SK-N-SH treated with all-trans-retinoic acid at 6 μM for 48 hours (cell line): ENCODE results near the gene TMEM74B.

Experiments used
- ARNTL ChIP-seq: fragments of 450-650 bp; formaldehyde crosslinking; IDR thresholded peaks from 2 replicates; pipeline ENCODE4 v1.5.0; 2020; ENCODE audit warnings: low read depth, mild to moderate bottlenecking, moderate library complexity, borderline replicate concordance
- ISL1 ChIP-seq: fragments of 250-450 bp; sonication (Bioruptor Pico); IDR thresholded peaks from 2 replicates; pipeline ENCODE4 v2.1.2; 2022; ENCODE audit warnings: mild to moderate bottlenecking, moderate library complexity
- OSR1 ChIP-seq: fragments of 250-450 bp; sonication (Bioruptor Pico); IDR thresholded peaks from 2 replicates; pipeline ENCODE4 v1.8.0; 2022; ENCODE audit warnings: moderate library complexity, mild to moderate bottlenecking, inconsistent platforms
- PATZ1 ChIP-seq: fragments of 250-450 bp; sonication (Bioruptor Pico); IDR thresholded peaks from 2 replicates; pipeline ENCODE4 v1.8.0; 2020; ENCODE audit warnings: mild to moderate bottlenecking, moderate library complexity, borderline replicate concordance
- PPARA ChIP-seq: fragments of 250-450 bp; sonication (Bioruptor Pico); IDR thresholded peaks from 2 replicates; pipeline ENCODE4 v1.5.0; 2020; ENCODE audit warnings: mild to moderate bottlenecking, borderline replicate concordance
- RARB ChIP-seq: fragments of 250-450 bp; sonication (Bioruptor Pico); IDR thresholded peaks from 2 replicates; pipeline ENCODE4 v1.8.0; 2021; ENCODE audit warnings: mild to moderate bottlenecking, moderate library complexity
- TOX ChIP-seq: fragments of 250-450 bp; sonication (Bioruptor Pico); IDR thresholded peaks from 2 replicates; pipeline ENCODE4 v1.8.0; 2021; ENCODE audit warnings: mild to moderate bottlenecking, moderate library complexity, borderline replicate concordance
- ZC3H10 ChIP-seq: fragments of 250-450 bp; sonication (Bioruptor Pico); IDR thresholded peaks from 2 replicates; pipeline ENCODE4 v1.5.1; 2021; ENCODE audit warnings: mild to moderate bottlenecking, moderate library complexity
- ZFP30 ChIP-seq: fragments of 450-650 bp; formaldehyde crosslinking; IDR thresholded peaks from 2 replicates; pipeline ENCODE4 v1.5.0; 2022; ENCODE audit warnings: mild to moderate bottlenecking, moderate library complexity
- ZNF565 ChIP-seq: fragments of 450-650 bp; formaldehyde crosslinking; conservative IDR thresholded peaks from 2 replicates; pipeline ENCODE4 v1.5.0; 2020; ENCODE audit warnings: low read depth, mild to moderate bottlenecking, moderate library complexity
- ZNF8 ChIP-seq: fragments of 450-650 bp; formaldehyde crosslinking; IDR thresholded peaks from 2 replicates; pipeline ENCODE4 v1.5.0; 2020; ENCODE audit warnings: mild to moderate bottlenecking, moderate library complexity
- TF ChIP-seq, protein P1 (sequence below): fragments of 250-450 bp; sonication (Bioruptor Pico); IDR thresholded peaks from 2 replicates; pipeline ENCODE4 v1.8.0; 2021; ENCODE audit warnings: low read depth, mild to moderate bottlenecking, moderate library complexity, borderline replicate concordance
- TF ChIP-seq, protein P2 (sequence below): fragments of 250-450 bp; sonication (Bioruptor Pico); IDR thresholded peaks from 2 replicates; pipeline ENCODE4 v1.5.1; 2021; ENCODE audit warnings: mild to moderate bottlenecking, moderate library complexity

- no peak for TF ChIP-seq PATZ1 (CRISPR knock-in tag)
- no peak for TF ChIP-seq PPARA (CRISPR knock-in tag)
- no peak for TF ChIP-seq OSR1
- TF ChIP-seq ISL1 (CRISPR knock-in tag), result no peak
- TF ChIP-seq ZFP30 (CRISPR knock-in tag), result no peak
- TF ChIP-seq ARNTL (CRISPR knock-in tag), result no peak
- TF ChIP-seq, protein P1, sequence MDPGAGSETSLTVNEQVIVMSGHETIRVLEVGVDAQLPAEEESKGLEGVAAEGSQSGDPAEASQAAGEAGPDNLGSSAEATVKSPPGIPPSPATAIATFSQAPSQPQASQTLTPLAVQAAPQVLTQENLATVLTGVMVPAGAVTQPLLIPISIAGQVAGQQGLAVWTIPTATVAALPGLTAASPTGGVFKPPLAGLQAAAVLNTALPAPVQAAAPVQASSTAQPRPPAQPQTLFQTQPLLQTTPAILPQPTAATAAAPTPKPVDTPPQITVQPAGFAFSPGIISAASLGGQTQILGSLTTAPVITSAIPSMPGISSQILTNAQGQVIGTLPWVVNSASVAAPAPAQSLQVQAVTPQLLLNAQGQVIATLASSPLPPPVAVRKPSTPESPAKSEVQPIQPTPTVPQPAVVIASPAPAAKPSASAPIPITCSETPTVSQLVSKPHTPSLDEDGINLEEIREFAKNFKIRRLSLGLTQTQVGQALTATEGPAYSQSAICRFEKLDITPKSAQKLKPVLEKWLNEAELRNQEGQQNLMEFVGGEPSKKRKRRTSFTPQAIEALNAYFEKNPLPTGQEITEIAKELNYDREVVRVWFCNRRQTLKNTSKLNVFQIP, result no peak
- no peak for TF ChIP-seq TOX (CRISPR knock-in tag)
- TF ChIP-seq RARB (CRISPR knock-in tag), result no peak
- TF ChIP-seq ZNF8 (CRISPR knock-in tag), result no peak
- TF ChIP-seq ZC3H10, result no peak
- TF ChIP-seq, protein P2, sequence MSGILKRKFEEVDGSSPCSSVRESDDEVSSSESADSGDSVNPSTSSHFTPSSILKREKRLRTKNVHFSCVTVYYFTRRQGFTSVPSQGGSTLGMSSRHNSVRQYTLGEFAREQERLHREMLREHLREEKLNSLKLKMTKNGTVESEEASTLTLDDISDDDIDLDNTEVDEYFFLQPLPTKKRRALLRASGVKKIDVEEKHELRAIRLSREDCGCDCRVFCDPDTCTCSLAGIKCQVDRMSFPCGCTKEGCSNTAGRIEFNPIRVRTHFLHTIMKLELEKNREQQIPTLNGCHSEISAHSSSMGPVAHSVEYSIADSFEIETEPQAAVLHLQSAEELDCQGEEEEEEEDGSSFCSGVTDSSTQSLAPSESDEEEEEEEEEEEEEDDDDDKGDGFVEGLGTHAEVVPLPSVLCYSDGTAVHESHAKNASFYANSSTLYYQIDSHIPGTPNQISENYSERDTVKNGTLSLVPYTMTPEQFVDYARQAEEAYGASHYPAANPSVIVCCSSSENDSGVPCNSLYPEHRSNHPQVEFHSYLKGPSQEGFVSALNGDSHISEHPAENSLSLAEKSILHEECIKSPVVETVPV, result no peak
- TF ChIP-seq ZNF565 (CRISPR knock-in tag), result no peak
These were observed 13.2 kb downstream of the TMEM74B start for GRCh38 chr20:1171461-1172093.
